Left lung (tissue), 10 donors: Measurements from ENCODE around the gene PDLIM5. TPM values are rescaled to one million over a fixed set of nuclear protein-coding genes. Genes with fewer than 3 reads are reported as not detected.

Experiments used
- ATAC-seq: fragments of 200-7000 bp; cut with Tn5 transposase; one replicate; pipeline ENCODE4 v1.9.1; 2020; ENCODE audit warnings: moderate library complexity
- DNase-seq, 4 donors: peaks; one replicate each; pipeline ENCODE4 v3.0.0-alpha.2; 2013 to 2020
- H3K27ac ChIP-seq, 2 donors: fragments of 200-600 bp; sonication (generic) in 1 of 2; one replicate each; pipeline versions ENCODE4 v1.5.0 to v1.8.0; 2020 to 2021
- H3K27me3 ChIP-seq, 2 donors: fragments of 200-600 bp; sonication (generic) in 1 of 2; one replicate each; pipeline versions ENCODE4 v1.5.0 to v1.8.0; 2020 to 2021
- H3K36me3 ChIP-seq, 2 donors: fragments of 200-600 bp; sonication (generic) in 1 of 2; one replicate each; pipeline versions ENCODE4 v1.5.0 to v1.8.0; 2020 to 2021
- H3K4me1 ChIP-seq, 2 donors: fragments of 200-600 bp; one replicate each; pipeline ENCODE4 v1.8.0; 2021
- H3K4me3 ChIP-seq, 2 donors: fragments of 200-600 bp; sonication (generic) in 1 of 2; one replicate each; pipeline versions ENCODE4 v1.5.0 to v1.8.0; 2020 to 2021; ENCODE audit warnings: mild to moderate bottlenecking in 1 of 2
- H3K9me3 ChIP-seq, 2 donors: fragments of 200-600 bp; sonication (generic) in 1 of 2; one replicate each; pipeline versions ENCODE4 v1.5.0 to v1.8.0; 2020 to 2021
- intact Hi-C, 2 donors: fragments of 100-400 bp; cut with DNase I; formaldehyde crosslinking; loops; one replicate each; pipeline versions ENCODE4 v1.11.2 to v1.14.2; 2022
- polyA plus RNA-seq, 6 donors: library from polyadenylated mRNA; unstranded; fragments of 120-200 nt; gene quantifications; one replicate each; pipeline ENCODE4 v1.2.1, GENCODE V29; 2013; ENCODE audit not compliant: insufficient read length in 6 of 6
- total RNA-seq, 2 donors: library from RNA; stranded (reverse); fragmentation: NEBNext Ultra II Directional; extraction: Animal tissue kit (Norgen Biotek cat#: 25700); gene quantifications; one replicate each; pipeline ENCODE4 v1.2.1, GENCODE V29; 2021
- TF ChIP-seq, protein P1 (sequence below), 2 donors: fragments of 200-600 bp; sonication (generic) in 1 of 2; IDR thresholded peaks; one replicate each; pipeline versions ENCODE4 v1.5.0 to v1.8.0; 2021; ENCODE audit warnings: antibody characterized with exemption in 2 of 2
- donor health status: DM: no; HTN: yes; CAD: no.
- donor health status: DM: no; HTN: no; CAD: no.

The PDLIM5 gene
- total and polyA plus RNA-seq, 8 donors: 18.3 to 105 (median 20.3) TPM

DNA sequence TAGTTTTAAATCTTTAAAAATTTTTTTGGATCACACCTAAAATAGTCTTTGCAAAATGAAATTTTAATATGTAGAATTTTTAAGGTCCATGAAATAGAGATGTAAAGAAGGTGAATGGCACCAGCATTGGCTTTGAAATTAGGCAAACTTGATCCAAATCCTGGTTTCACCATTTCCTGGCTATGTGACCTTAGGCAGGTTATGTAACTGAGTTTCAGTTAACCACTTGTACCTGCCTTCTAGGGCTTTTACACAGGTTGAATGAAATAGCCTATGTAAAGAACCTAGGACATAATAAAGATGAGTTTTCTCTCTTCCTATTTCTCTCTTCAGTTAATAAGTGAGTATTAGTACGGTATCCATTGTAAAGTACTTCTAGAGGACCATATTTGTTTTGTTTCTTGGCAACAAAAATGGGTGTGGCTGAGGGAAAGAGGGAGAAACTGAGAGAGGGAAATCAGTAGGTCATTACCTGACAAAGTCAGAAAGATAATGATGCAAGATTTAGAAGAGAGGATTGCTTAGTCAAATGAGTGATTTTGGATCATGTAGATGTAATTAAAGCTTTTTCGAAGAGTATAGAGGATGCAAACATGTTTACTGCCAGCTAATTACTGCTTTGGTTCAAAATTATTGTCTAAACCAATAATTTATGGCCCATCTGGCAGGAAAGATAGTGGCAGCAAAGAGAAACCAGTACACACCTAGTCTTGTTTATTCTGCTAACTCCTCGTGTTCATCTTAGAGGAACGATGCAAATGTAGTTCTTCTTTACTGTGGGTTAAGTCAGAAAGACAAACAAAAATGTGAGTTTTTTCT, 81.9 kb downstream of the PDLIM5 start:
- Histone ChIP-seq H3K27me3 (no peaks in the 10 kb centered on the region), H3K27ac (peak overlapping the region; percentile 26 to 71), H3K4me1 (peaks cover 12 to 58% of the 10 kb centered on the region in 2 donors), H3K9me3 (no peaks in the 10 kb centered on the region), H3K4me3 (no peak overlapping the region), H3K36me3 (no peaks in the 10 kb centered on the region)
- no peak for DNase-seq
- TF ChIP-seq, protein P1, sequence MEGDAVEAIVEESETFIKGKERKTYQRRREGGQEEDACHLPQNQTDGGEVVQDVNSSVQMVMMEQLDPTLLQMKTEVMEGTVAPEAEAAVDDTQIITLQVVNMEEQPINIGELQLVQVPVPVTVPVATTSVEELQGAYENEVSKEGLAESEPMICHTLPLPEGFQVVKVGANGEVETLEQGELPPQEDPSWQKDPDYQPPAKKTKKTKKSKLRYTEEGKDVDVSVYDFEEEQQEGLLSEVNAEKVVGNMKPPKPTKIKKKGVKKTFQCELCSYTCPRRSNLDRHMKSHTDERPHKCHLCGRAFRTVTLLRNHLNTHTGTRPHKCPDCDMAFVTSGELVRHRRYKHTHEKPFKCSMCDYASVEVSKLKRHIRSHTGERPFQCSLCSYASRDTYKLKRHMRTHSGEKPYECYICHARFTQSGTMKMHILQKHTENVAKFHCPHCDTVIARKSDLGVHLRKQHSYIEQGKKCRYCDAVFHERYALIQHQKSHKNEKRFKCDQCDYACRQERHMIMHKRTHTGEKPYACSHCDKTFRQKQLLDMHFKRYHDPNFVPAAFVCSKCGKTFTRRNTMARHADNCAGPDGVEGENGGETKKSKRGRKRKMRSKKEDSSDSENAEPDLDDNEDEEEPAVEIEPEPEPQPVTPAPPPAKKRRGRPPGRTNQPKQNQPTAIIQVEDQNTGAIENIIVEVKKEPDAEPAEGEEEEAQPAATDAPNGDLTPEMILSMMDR (IDR thresholded peaks at IDR 0.05): no peak
- ATAC-seq: peak; percentile 19
- intact Hi-C loops: no loop called here

DNA sequence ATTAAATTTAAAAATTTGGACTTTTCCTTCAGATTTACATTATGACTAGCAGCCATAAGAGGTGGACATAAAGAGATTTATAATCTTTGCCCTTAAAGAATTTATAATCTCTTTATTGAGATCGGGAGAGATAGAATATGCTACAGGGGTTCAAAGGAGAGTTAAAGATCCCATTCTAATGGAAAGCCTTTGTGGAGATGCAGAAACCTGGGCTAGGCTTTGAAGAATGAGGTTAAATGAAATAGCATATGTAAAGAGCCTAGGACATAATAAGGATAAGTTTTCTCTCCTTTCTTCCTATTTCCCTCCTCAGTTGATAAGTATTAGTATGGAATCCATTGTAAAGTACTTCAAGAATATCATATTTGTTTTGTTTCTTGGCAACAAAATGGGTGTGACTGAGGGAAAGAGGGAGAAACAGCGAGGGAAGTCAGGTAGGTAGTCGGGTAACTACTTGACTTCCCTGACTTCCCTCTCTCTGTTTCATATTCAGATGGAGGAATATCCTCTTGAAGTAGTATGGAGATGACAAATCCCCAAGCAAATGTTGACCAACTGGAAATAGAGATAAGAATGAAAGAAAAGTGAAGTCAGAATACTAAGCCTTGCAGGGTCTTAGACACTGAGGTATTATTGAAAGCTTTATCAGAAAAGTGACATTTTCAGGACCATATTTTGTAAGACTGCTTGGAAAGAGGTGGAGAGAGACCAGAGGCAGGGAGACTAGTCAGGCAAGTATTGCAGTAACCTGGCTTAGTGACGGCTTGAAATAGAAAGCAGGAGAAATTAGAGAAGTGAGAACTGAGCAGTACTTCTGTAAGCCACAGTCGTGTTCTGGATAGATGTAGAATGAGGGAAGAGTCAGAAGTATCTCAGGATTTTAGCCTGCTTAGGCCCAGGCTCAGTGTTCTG, 82.9 kb downstream of the PDLIM5 start:
- intact Hi-C loops: no loop called here

DNA sequence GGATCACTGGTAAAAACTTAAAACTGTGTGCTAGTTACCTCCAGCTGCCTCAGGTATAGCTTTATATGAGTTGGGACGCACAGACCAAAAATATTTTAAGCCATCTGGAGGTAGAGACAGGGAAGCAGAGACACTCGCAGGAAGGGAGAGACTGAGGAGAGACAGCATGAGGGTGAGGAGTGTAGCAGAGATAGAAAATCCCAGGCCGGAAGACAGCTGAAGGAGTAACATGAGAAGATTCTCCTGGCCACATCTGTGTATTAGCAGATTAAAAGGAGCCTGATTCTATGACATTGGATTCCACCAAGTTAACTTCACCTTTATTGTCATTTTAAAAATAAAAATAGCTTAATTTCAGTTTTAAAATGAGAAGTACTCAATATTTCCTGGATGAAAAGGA, 84.3 kb downstream of the PDLIM5 start:
- ATAC-seq: no peak
- Histone ChIP-seq H3K9me3 (no peaks in the 10 kb centered on the region), H3K4me3 (no peak overlapping the region), H3K27ac (peak overlapping the region in 1 of 2 donors; percentile 10), H3K27me3 (no peaks in the 10 kb centered on the region), H3K4me1 (peaks cover 12 to 54% of the 10 kb centered on the region in 2 donors), H3K36me3 (no peaks in the 10 kb centered on the region)
- TF ChIP-seq, protein P1 (IDR thresholded peaks at IDR 0.05): no peak
- DNase-seq: no peak
- intact Hi-C loops: no loop called here

More for the DNA sequence above, 82.9 kb downstream of the PDLIM5 start:
- Histone ChIP-seq H3K27me3 (no peaks in the 10 kb centered on the region), H3K4me1 (peaks cover 12 to 58% of the 10 kb centered on the region in 2 donors), H3K4me3 (no peak overlapping the region), H3K27ac (peak overlapping the region; percentile 40 to 71), H3K9me3 (no peaks in the 10 kb centered on the region), H3K36me3 (no peaks in the 10 kb centered on the region)
- peak; percentile 78 for ATAC-seq
- no peak for DNase-seq
- TF ChIP-seq, protein P1 (IDR thresholded peaks at IDR 0.05): no peak

DNA sequence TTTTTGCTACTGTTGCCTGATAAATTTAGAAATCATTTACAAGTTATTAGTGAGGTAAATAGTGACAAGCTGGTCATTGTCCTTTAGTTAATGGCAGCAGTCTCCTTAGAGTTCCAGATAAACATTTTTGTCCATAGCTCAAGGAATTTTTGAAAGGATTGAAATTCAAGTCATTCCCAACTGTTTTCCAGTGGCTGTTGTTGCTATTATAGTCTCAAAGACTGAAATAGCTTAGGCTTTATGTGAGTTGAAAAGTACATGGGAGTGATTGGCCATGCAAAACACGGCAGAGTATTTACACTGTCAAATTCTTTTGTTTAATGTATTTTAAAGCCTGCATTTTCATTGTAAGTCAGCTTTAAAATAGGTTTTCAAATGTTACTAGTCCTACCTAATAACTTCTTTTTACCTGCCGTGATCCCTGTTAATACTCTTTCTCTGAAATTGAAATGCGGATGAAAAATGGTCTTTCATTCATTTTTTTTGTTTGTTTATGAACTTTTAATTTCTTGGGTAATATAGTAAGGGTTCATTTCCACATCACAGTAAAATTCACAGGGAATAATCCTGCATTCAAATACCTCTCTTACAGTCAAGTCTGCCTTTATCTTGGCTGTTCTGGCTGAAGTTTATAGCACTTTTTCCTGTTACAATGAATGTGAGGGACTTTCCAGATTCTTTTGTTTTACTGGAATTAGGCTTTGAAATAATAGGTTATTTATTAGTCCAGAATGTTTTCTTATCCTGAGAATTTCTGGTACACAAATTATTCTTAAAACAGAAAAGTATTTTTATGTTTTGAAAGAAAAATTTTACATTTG, 85.1 kb downstream of the PDLIM5 start:
- DNase-seq: no peak
- Histone ChIP-seq H3K9me3 (no peaks in the 10 kb centered on the region), H3K4me3 (no peak overlapping the region), H3K36me3 (no peaks in the 10 kb centered on the region), H3K27me3 (no peaks in the 10 kb centered on the region), H3K4me1 (peaks cover 12 to 54% of the 10 kb centered on the region in 2 donors), H3K27ac (peak overlapping the region in 1 of 2 donors; percentile 10)
- TF ChIP-seq, protein P1 (IDR thresholded peaks at IDR 0.05): no peak
- no peak for ATAC-seq
- intact Hi-C loops: no loop called here
